ENCODE results near the gene TMEM134. TPM values are rescaled to one million over a fixed set of nuclear protein-coding genes. Genes with fewer than 3 reads are reported as not detected.
A peak's percentile ranks its signal among the peaks of the same experiment; 100 is the strongest.

TMEM134 gene
- total RNA-seq, 4 donors from 2014 or later, result 49.2 to 184 (median 96.6) TPM

DNA sequence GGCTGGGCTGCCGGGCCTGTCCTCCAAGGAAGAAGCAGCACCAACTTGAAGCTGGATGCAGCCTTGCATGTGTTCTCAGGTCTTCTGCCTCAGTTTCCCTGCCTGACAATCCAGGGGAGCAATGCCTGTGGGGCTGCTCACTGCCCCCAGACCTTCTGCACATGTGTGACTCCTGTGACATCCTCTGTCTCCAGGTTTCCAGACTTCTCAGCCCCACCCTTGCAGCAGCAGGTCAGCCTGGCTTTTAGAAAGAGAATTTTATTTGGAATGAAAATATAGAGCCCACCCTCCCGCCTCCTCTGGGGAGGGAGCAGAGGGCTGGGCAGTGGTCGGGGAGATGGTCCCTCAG lies 31.3 kb downstream of the TMEM134 start:
- DNase-seq (ENCODE audit: low spot score in 2 of 2), result no peak
- 62 to 68% methylated on average over 3 of the region's 3 CpGs for WGBS, 2 donors
- H3K9me3 ChIP-seq, result no peaks in the 10 kb centered on the region
- TF ChIP-seq POLR2A (IDR thresholded peaks at IDR 0.05), result no peak
- TF ChIP-seq, protein P1, sequence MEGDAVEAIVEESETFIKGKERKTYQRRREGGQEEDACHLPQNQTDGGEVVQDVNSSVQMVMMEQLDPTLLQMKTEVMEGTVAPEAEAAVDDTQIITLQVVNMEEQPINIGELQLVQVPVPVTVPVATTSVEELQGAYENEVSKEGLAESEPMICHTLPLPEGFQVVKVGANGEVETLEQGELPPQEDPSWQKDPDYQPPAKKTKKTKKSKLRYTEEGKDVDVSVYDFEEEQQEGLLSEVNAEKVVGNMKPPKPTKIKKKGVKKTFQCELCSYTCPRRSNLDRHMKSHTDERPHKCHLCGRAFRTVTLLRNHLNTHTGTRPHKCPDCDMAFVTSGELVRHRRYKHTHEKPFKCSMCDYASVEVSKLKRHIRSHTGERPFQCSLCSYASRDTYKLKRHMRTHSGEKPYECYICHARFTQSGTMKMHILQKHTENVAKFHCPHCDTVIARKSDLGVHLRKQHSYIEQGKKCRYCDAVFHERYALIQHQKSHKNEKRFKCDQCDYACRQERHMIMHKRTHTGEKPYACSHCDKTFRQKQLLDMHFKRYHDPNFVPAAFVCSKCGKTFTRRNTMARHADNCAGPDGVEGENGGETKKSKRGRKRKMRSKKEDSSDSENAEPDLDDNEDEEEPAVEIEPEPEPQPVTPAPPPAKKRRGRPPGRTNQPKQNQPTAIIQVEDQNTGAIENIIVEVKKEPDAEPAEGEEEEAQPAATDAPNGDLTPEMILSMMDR (IDR thresholded peaks at IDR 0.05), result no peak
- no peak for TF ChIP-seq EP300 (IDR thresholded peaks at IDR 0.05)
- peak overlapping the region in 2 of 4 donors; percentile 40 to 83 for H3K27ac ChIP-seq
- H3K4me3 ChIP-seq, result peak overlapping the region in 2 of 4 donors; percentile 12 to 55
- H3K4me1 ChIP-seq, result peaks cover 0 to 55% (median 19%) of the 10 kb centered on the region in 4 donors
- H3K36me3 ChIP-seq, result peaks cover 0 to 93% (median 10%) of the 10 kb centered on the region in 3 donors
- no peaks in the 10 kb centered on the region for H3K27me3 ChIP-seq

DNA sequence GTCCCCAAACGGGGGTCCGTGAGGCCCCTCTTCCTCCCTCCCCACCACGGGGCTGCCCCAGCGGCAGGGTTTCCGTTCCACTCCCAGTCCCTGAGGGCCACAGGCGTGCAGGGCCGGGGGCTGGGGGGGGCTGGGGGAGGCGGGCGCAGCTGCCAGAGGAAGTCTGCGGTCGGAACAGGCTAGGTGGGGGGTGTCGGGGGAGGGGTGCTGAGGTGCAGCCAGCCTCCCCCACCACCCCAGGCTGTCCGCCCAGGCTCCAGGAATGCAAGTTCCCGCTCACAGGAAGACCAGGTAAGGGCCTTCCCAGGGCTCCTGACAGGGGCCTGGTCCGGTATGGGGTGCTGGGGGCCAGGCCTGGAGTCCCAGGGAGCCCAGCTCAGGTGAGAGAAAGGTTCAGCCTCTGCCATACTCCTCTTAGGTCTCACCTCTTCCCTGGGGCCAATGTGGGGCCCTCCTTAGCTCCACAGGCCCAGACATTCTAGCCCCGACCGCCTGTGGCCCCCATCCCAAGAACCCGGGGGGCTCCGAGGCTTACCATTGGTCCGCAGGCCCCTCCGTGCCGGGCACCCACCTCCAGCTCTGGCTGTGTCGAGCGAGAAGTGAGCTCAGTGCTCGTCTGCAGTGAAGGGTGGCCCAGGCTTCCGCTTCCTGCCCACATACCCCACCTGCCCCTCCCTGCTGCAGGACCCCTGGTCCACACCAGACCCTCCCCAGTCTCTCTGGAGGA lies 31.8 kb downstream of the TMEM134 start, which contains the start of gene PTPRCAP:
Gene PTPRCAP, minus strand, starts transcription at position 601 of the 727 bp plus-strand sequence. Its CDS starts 63 bp downstream, at position 538.
- Histone ChIP-seq H3K9me3 (no peaks in the 10 kb centered on the region), H3K36me3 (peaks cover 0 to 98% (median 13%) of the 10 kb centered on the region in 3 donors), H3K27me3 (no peaks in the 10 kb centered on the region), H3K4me3 (peak within 1 kb of the TSS in 2 of 4 donors; percentile 12 to 55), H3K27ac (peak within 1 kb of the TSS in 3 of 4 donors; percentile 65 to 83 (median 74)), H3K4me1 (peaks cover 0 to 49% (median 14%) of the 10 kb centered on the region in 4 donors)
- WGBS, 2 donors, result 62 to 77% methylated on average over 17 to 22 of the region's 26 CpGs
- TF ChIP-seq EP300 (IDR thresholded peaks at IDR 0.05) (no peak), POLR2A (IDR thresholded peaks at IDR 0.05) (no peak)
- TF ChIP-seq, protein P1 (IDR thresholded peaks at IDR 0.05), result no peak
- DNase-seq (ENCODE audit: low spot score in 2 of 2), result no peak

DNA sequence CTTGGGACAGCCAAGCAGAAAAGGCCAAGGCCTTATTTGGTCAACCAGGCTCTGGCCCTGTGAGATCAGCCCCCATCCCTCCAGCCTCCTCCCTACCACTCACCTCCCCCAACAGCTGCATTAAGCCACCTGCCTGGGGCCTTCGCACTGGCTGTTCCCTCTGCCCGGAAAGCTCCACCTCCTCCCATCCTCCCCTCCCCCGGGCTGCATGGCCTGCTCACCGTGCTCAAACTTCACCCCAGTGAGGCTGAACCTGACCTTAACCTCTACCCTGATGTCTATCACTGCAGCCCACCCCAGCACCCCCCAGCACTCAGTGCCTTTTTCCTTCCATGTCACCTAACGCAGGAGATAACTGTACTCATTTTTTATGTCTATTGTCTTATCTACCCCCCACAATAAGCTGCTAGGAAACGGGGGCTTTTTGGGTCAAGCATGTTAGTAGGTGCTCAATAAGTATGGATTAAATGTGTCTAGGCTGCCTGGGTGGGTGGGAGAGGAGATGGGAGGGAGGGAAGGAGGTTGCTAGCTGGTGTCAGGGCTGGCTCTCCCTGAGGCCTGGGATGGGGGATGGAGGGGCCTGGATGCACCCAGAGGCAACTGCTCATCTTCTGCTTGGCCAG lies 32.5 kb downstream of the TMEM134 start:
- WGBS, 2 donors, result 51 to 53% methylated on average over 6 of the region's 6 CpGs
- TF ChIP-seq POLR2A (IDR thresholded peaks at IDR 0.05) (no peak), EP300 (IDR thresholded peaks at IDR 0.05) (no peak)
- TF ChIP-seq, protein P1 (IDR thresholded peaks at IDR 0.05), result no peak
- Histone ChIP-seq H3K27ac (peak overlapping the region in 3 of 4 donors; percentile 40 to 83 (median 43)), H3K4me1 (peaks cover 0 to 43% (median 10%) of the 10 kb centered on the region in 4 donors), H3K9me3 (no peaks in the 10 kb centered on the region), H3K36me3 (peaks cover 0 to 99% (median 18%) of the 10 kb centered on the region in 3 donors), H3K27me3 (no peaks in the 10 kb centered on the region), H3K4me3 (peak overlapping the region in 1 of 4 donors; percentile 55)
- DNase-seq (ENCODE audit: low spot score in 2 of 2), result no peak

DNA sequence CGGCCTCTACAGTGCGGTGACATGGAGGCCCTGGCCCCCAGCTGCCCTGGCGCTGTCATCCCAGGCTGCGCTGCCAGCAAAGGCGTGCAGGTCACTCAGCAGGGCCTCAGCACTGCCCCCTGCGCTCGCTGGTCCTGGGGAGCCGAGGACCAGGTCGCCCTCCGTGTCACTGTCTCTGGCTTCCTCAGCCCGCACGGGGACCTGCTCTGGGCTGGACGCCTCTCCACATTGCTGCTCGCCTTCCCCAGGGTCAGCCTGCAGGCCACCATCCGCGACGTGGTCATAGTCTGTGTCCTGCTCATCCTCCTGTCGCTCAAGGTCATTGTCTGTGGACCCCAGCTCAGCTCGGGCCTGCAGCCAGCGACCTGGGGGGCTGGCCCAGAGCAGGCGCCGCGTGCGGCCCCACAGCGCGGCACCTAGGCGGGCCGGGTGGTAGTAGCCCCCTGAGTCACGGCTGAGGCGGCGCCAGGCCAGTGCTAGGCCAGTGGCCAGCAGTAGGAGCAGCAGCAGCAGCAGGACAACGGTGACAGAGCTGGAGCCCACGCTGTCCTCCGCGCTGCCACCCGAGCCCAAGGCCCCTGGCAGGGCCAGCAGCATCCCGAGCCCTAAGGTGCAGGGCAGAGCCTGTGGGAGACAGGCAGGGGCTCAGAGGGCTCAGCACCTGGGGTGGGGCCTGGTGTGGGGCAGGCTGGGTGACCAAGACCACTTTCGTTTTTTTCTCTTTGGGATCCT lies 33.2 kb downstream of the TMEM134 start:
- 87 to 88% methylated on average over 19 to 26 of the region's 38 CpGs for WGBS, 2 donors
- H3K9me3 ChIP-seq, result no peaks in the 10 kb centered on the region
- peak overlapping the region in 1 of 4 donors; percentile 55 for H3K4me3 ChIP-seq
- DNase-seq (ENCODE audit: low spot score in 2 of 2), result no peak
- H3K4me1 ChIP-seq, result peaks cover 0 to 36% (median 10%) of the 10 kb centered on the region in 4 donors
- TF ChIP-seq POLR2A (IDR thresholded peaks at IDR 0.05) (no peak), EP300 (IDR thresholded peaks at IDR 0.05) (no peak)
- TF ChIP-seq, protein P1 (IDR thresholded peaks at IDR 0.05), result no peak
- peaks cover 0 to 99% (median 19%) of the 10 kb centered on the region in 3 donors for H3K36me3 ChIP-seq
- no peaks in the 10 kb centered on the region for H3K27me3 ChIP-seq
- H3K27ac ChIP-seq, result peak overlapping the region in 2 of 4 donors; percentile 40 to 45
